B cell (primary cell): ENCODE results near the gene C1QTNF7. TPM values are rescaled to one million over a fixed set of nuclear protein-coding genes. Genes with fewer than 3 reads are reported as not detected.

Experiments used
- ATAC-seq: fragments of 200-7000 bp; cut with Tn5 transposase; one replicate; pipeline ENCODE4 v1.10.0; 2021; ENCODE audit warnings: low read depth, mild to moderate bottlenecking, moderate number of reproducible peaks, moderate library complexity
- CTCF ChIA-PET: fragments of 350-600 bp; sonication (Branson Sonifier 250); formaldehyde crosslinking; loops from one replicate; lab custom pipeline; 2021; ENCODE audit warnings: antibody characterized with exemption, inconsistent platforms; lab: Charles Lee
- POLR2A ChIA-PET: fragments of 350-600 bp; sonication (Branson Sonifier 250); formaldehyde crosslinking; loops from one replicate; lab custom pipeline; 2021; ENCODE audit warnings: antibody characterized with exemption; lab: Charles Lee
- DNase-seq: peaks from one replicate; pipeline ENCODE4 v3.0.0; 2013
- H2AFZ ChIP-seq: 2 replicates; pipeline ENCODE4 v1.6.1; 2012; ENCODE audit warnings: mild to moderate bottlenecking, low read depth, low read length; ENCODE audit not compliant: insufficient read depth, poor library complexity, severe bottlenecking
- H3K27ac ChIP-seq, 2 donors: 1 replicate in 1 of 2; 2 replicates in 1 of 2; pipeline ENCODE4 v1.5.1; 2012 to 2013; ENCODE audit warnings: low read length in 2 of 2, mild to moderate bottlenecking in 2 of 2, moderate library complexity in 1 of 2
- H3K27me3 ChIP-seq, 4 experiments: fragments of 200-600 bp in 1 of 4; sonication (generic) in 1 of 4; replicated peaks in 1 of 4; 1 replicate in 2 of 4; 2 replicates in 2 of 4; pipeline versions ENCODE4 v1.6.1 to v1.7.0; 2013 to 2016; ENCODE audit warnings: low read length in 3 of 4, mild to moderate bottlenecking in 2 of 4, mixed read lengths in 1 of 4, moderate library complexity in 1 of 4; ENCODE audit not compliant: insufficient read depth in 4 of 4, control insufficient read depth in 3 of 4; ENCODE audit errors: control extremely low read depth in 1 of 4
- H3K36me3 ChIP-seq, 2 experiments: replicated peaks in 1 of 2; 1 replicate in 1 of 2; 2 replicates in 1 of 2; pipeline versions ENCODE4 v1.6.1 to v1.7.1; 2013; ENCODE audit warnings: low read length in 1 of 2; ENCODE audit not compliant: insufficient read depth in 2 of 2, control insufficient read depth in 1 of 2; ENCODE audit errors: control extremely low read depth in 1 of 2, extremely low read depth in 1 of 2
- H3K4me1 ChIP-seq, 2 donors: fragments of 200-600 bp in 1 of 2; sonication (generic) in 1 of 2; 1 replicate in 1 of 2; 2 replicates in 1 of 2; pipeline versions ENCODE4 v1.5.1 to v1.6.1; 2013 to 2017; ENCODE audit warnings: low read length in 2 of 2; ENCODE audit not compliant: control insufficient read depth in 2 of 2, insufficient read depth in 2 of 2
- H3K4me2 ChIP-seq: replicated peaks from 2 replicates; pipeline ENCODE3; 2012; ENCODE audit warnings: mild to moderate bottlenecking, low read depth, low read length; ENCODE audit not compliant: poor library complexity, severe bottlenecking
- H3K4me3 ChIP-seq, 5 experiments: fragments of 200-600 bp in 1 of 5; sonication (generic) in 1 of 5; 1 replicate in 3 of 5; 2 replicates in 2 of 5; pipeline versions ENCODE4 v1.5.1 to v1.7.0; 2011 to 2016; ENCODE audit warnings: low read length in 4 of 5, mild to moderate bottlenecking in 4 of 5, low read depth in 2 of 5, control low read depth in 1 of 5, moderate library complexity in 1 of 5; ENCODE audit not compliant: insufficient read depth in 1 of 5; ENCODE audit errors: control extremely low read depth in 1 of 5, extremely low read depth in 1 of 5
- H3K79me2 ChIP-seq: fragments of 200-600 bp; sonication (generic); one replicate; pipeline ENCODE4 v1.6.0; 2016; ENCODE audit warnings: low read length; ENCODE audit not compliant: control insufficient read depth, insufficient read depth
- H3K9ac ChIP-seq: fragments of 200-600 bp; sonication (generic); 2 replicates; pipeline ENCODE4 v1.6.1; 2017; ENCODE audit warnings: mild to moderate bottlenecking, low read length, moderate library complexity
- H3K9me3 ChIP-seq, 3 donors: one replicate each; pipeline versions ENCODE4 v1.6.1 to v1.7.1; 2013; ENCODE audit warnings: low read length in 2 of 3; ENCODE audit not compliant: control insufficient read depth in 2 of 3, insufficient read depth in 1 of 3; ENCODE audit errors: control extremely low read depth in 1 of 3
- H4K20me1 ChIP-seq: 2 replicates; pipeline ENCODE4 v1.6.0; 2012; ENCODE audit warnings: mild to moderate bottlenecking, low read length; ENCODE audit not compliant: insufficient read depth, control insufficient read depth, poor library complexity, severe bottlenecking
- H3K27ac Mint-ChIP-seq: one replicate; pipeline ENCODE4 v1.8.0; 2021; ENCODE audit warnings: mixed read lengths
- H3K27me3 Mint-ChIP-seq: one replicate; pipeline ENCODE4 v1.8.0; 2021; ENCODE audit warnings: mixed read lengths
- H3K4me1 Mint-ChIP-seq: one replicate; pipeline ENCODE4 v1.8.0; 2021; ENCODE audit warnings: mixed read lengths
- H3K4me3 Mint-ChIP-seq: one replicate; pipeline ENCODE4 v1.8.0; 2021; ENCODE audit warnings: mixed read lengths
- H3K9me3 Mint-ChIP-seq: one replicate; pipeline ENCODE4 v1.8.0; 2022; ENCODE audit warnings: mixed read lengths; ENCODE audit not compliant: insufficient read depth
- CTCF ChIP-seq: fragments of 200-600 bp; IDR thresholded peaks from one replicate; pipeline ENCODE4 v1.8.0; 2022; ENCODE audit warnings: antibody characterized with exemption, mild to moderate bottlenecking
- EZH2 ChIP-seq: IDR thresholded peaks from 2 replicates; pipeline ENCODE4 v1.6.1; 2012; ENCODE audit warnings: borderline replicate concordance, low read depth, mild to moderate bottlenecking, moderate library complexity, low read length; ENCODE audit not compliant: insufficient read depth, poor library complexity, severe bottlenecking
- WGBS: methylation state at CpG from one replicate; pipeline ENCODE4 v1.1.5; 2013; ENCODE audit warnings: missing lambda C conversion rate; ENCODE audit not compliant: insufficient coverage; 5-methylcytosine and 5-hydroxymethylcytosine counted together
- intact Hi-C: fragments of 100-400 bp; cut with micrococcal nuclease; formaldehyde crosslinking; loops from one replicate; pipeline ENCODE4 v1.10.0; 2022
- polyA plus RNA-seq: library from polyadenylated mRNA; depleted of rRNA; stranded (reverse); fragments of >200 nt; gene quantifications from 2 replicates; pipeline ENCODE4 v1.2.3, GENCODE V29; 2012
- total RNA-seq, 2 donors: library from RNA; stranded (reverse); fragments of 120-200 nt in 1 of 2; gene quantifications; 1 replicate in 1 of 2; 2 replicates in 1 of 2; pipeline versions ENCODE4 v1.2.3 to v1.2.4, GENCODE V29; 2013 to 2022

C1QTNF7 gene
- total and polyA plus RNA-seq, 2 donors (not counting 1 experiment from before 2014, with no cell fraction given) = not detected

- H3K36me3 ChIP-seq = no peaks in the 10 kb centered on the region
- TF ChIP-seq EZH2 = no peak
- no peak for TF ChIP-seq CTCF
- no peak overlapping the region for H3K9ac ChIP-seq
- H3K4me1 Mint-ChIP-seq = peaks cover 10% of the 10 kb centered on the region
- WGBS = 83% methylated on average over 3 of the region's 4 CpGs
- H3K79me2 ChIP-seq = no peaks in the 10 kb centered on the region
- H3K27ac ChIP-seq = no peak overlapping the region
- no peak for DNase-seq
- CTCF ChIA-PET = interaction anchor here (1.7 kb wide), 1 partner anchor 219 kb away, joined by 3 read pairs; no protein-coding TSS in a partner anchor
- H3K27me3 Mint-ChIP-seq = peaks cover 4% of the 10 kb centered on the region
- H3K9me3 ChIP-seq = no peaks in the 10 kb centered on the region
- no peaks in the 10 kb centered on the region for H3K27me3 ChIP-seq
- no peak overlapping the region for H3K27ac Mint-ChIP-seq
- no peak for ATAC-seq
- intact Hi-C loops = no loop called here
- H4K20me1 ChIP-seq = no peaks in the 10 kb centered on the region
- no peak overlapping the region for H3K4me3 ChIP-seq
- no peak overlapping the region for H3K4me3 Mint-ChIP-seq
- no peaks in the 10 kb centered on the region for H3K9me3 Mint-ChIP-seq
- peaks cover 7 to 9% of the 10 kb centered on the region in 2 donors for H3K4me1 ChIP-seq
- H2AFZ ChIP-seq = no peak overlapping the region
- POLR2A ChIA-PET = no interaction called here
- H3K4me2 ChIP-seq = no peak overlapping the region
These were observed 24.3 kb downstream of the C1QTNF7 start for GRCh38 chr4:15451866-15452765.

- Mint-ChIP-seq H3K9me3 (no peaks in the 10 kb centered on the region), H3K4me1 (peaks cover 19% of the 10 kb centered on the region), H3K27ac (no peak overlapping the region), H3K27me3 (peaks cover 4% of the 10 kb centered on the region), H3K4me3 (no peak overlapping the region)
- H4K20me1 ChIP-seq = no peaks in the 10 kb centered on the region
- H3K9ac ChIP-seq = no peak overlapping the region
- ChIA-PET POLR2A (no interaction called here), CTCF (interaction anchor here (0.6 to 4.7 kb wide), 5 partner anchors 9 to 1801 kb away, joined by 3 to 31 read pairs (median 3); no protein-coding TSS in a partner anchor)
- H3K4me2 ChIP-seq = no peak overlapping the region
- WGBS = 100% methylated on average over 2 of the region's 3 CpGs
- no peak for TF ChIP-seq CTCF
- no peak for TF ChIP-seq EZH2
- H3K27me3 ChIP-seq = no peaks in the 10 kb centered on the region
- ATAC-seq (no peak), DNase-seq (no peak)
- intact Hi-C loops = loop anchor here (5.0 kb wide), 2 partner anchors 43 to 197 kb away; no protein-coding TSS in a partner anchor
- no peak overlapping the region for H3K27ac ChIP-seq
- no peak overlapping the region for H3K4me3 ChIP-seq
- H3K36me3 ChIP-seq = no peaks in the 10 kb centered on the region
- peaks cover 14 to 16% of the 10 kb centered on the region in 2 donors for H3K4me1 ChIP-seq
- no peaks in the 10 kb centered on the region for H3K9me3 ChIP-seq
- no peaks in the 10 kb centered on the region for H3K79me2 ChIP-seq
- no peak overlapping the region for H2AFZ ChIP-seq
These were observed 27.5 kb downstream of the C1QTNF7 start for GRCh38 chr4:15455290-15455689.
